Activated CD8-positive, alpha-beta memory T cell treated with anti-CD3 and anti-CD28 coated beads for 1 hour (primary cell): Measurements from ENCODE around the gene MTA3.
"Not testable (repeated sequence)": the region's sequence is repeated elsewhere in the genome, so short reads cannot be mapped to it uniquely, and the experiment has no call there.

Experiments
- DNase-seq, 2 donors: peaks; one replicate each; pipeline ENCODE4 v3.0.0-alpha.2; 2020; ENCODE audit warnings: low read depth in 1 of 2; ENCODE audit errors: extremely low read depth in 1 of 2

Gene MTA3

GRCh38 chr2:42725657-42726056 lies 157.2 kb downstream of the MTA3 start:
- no peak for DNase-seq

GRCh38 chr2:42726680-42727079 lies 158.2 kb downstream of the MTA3 start:
- no peak for DNase-seq

GRCh38 chr2:42731316-42731715 lies 162.9 kb downstream of the MTA3 start:
- DNase-seq: not testable (repeated sequence)

GRCh38 chr2:42733852-42734251 lies 165.4 kb downstream of the MTA3 start:
- no peak for DNase-seq

- no peak for DNase-seq
Observed at GRCh38 chr2:42736598-42737322, 168.3 kb downstream of the MTA3 start.

- DNase-seq: no peak
Observed at GRCh38 chr2:42741140-42741539, 172.7 kb downstream of the MTA3 start.

GRCh38 chr2:42742740-42743658 lies 174.6 kb downstream of the MTA3 start:
- DNase-seq: no peak

GRCh38 chr2:42743659-42743990 lies 175.2 kb downstream of the MTA3 start:
- DNase-seq: no peak

- no peak for DNase-seq
Observed at GRCh38 chr2:42744545-42745082, 176.2 kb downstream of the MTA3 start.

- DNase-seq: no peak
Observed at GRCh38 chr2:42747422-42747821, 179.0 kb downstream of the MTA3 start.

GRCh38 chr2:42748840-42749239 lies 180.4 kb downstream of the MTA3 start:
- DNase-seq: no peak

- DNase-seq: no peak
Observed at GRCh38 chr2:42752314-42752713, 183.9 kb downstream of the MTA3 start.

GRCh38 chr2:42752816-42753813 lies 184.7 kb downstream of the MTA3 start:
- no peak for DNase-seq

GRCh38 chr2:42754021-42754775 lies 185.8 kb downstream of the MTA3 start:
- DNase-seq: no peak

GRCh38 chr2:42754776-42755140 lies 186.3 kb downstream of the MTA3 start:
- DNase-seq: no peak

- DNase-seq: no peak
Observed at GRCh38 chr2:42755191-42755880, 186.9 kb downstream of the MTA3 start.

GRCh38 chr2:42756150-42756775 lies 187.8 kb downstream of the MTA3 start:
- no peak for DNase-seq

GRCh38 chr2:42756966-42757513 lies 188.6 kb downstream of the MTA3 start:
- no peak for DNase-seq
